ENCODE measurements around the gene SERPINI2. TPM values are rescaled to one million over a fixed set of nuclear protein-coding genes. Genes with fewer than 3 reads are reported as not detected.
A peak's percentile ranks its signal among the peaks of the same experiment; 100 is the strongest.

The SERPINI2 gene
- total and polyA plus RNA-seq, 4 donors, result 5.2 to 6.3 (median 5.7) TPM

- no peak overlapping the region for H3K4me3 ChIP-seq (ENCODE audit: low read depth, low read length)
- DNase-seq (ENCODE audit: low read depth in 4 of 6, low spot score in 6 of 6), result no peak
- WGBS (ENCODE audit: insufficient coverage), result 100% methylated on average over 3 of the region's 3 CpGs
- H3K4me1 ChIP-seq (ENCODE audit: control insufficient read depth, insufficient read depth, low read length), result no peaks in the 10 kb centered on the region
- no peaks in the 10 kb centered on the region for H3K36me3 ChIP-seq (ENCODE audit: control insufficient read depth, insufficient read depth, low read length)
- H3K9me3 ChIP-seq (ENCODE audit: control insufficient read depth, insufficient read depth, low read length), result no peaks in the 10 kb centered on the region
- no peaks in the 10 kb centered on the region for H3K27me3 ChIP-seq (ENCODE audit: control insufficient read depth, insufficient read depth, low read length)
- no peak overlapping the region for H3K27ac ChIP-seq (ENCODE audit: low read depth, low read length)
Observed at GRCh38 chr3:167487556-167487955, 13.7 kb upstream of the SERPINI2 start.

GRCh38 chr3:167484551-167484950 lies 10.7 kb upstream of the SERPINI2 start:
- DNase-seq (ENCODE audit: low read depth in 4 of 6, low spot score in 6 of 6), result no peak
- Histone ChIP-seq H3K4me3 (ENCODE audit: low read depth, low read length) (no peak overlapping the region), H3K9me3 (ENCODE audit: control insufficient read depth, insufficient read depth, low read length) (no peaks in the 10 kb centered on the region), H3K27ac (ENCODE audit: low read depth, low read length) (no peak overlapping the region), H3K27me3 (ENCODE audit: control insufficient read depth, insufficient read depth, low read length) (no peaks in the 10 kb centered on the region), H3K36me3 (ENCODE audit: control insufficient read depth, insufficient read depth, low read length) (no peaks in the 10 kb centered on the region), H3K4me1 (ENCODE audit: control insufficient read depth, insufficient read depth, low read length) (no peaks in the 10 kb centered on the region)
- no CpG with 5 or more reads among the region's 2 CpGs for WGBS (ENCODE audit: insufficient coverage)

- Histone ChIP-seq H3K27me3 (ENCODE audit: control insufficient read depth, insufficient read depth, low read length) (no peaks in the 10 kb centered on the region), H3K27ac (ENCODE audit: low read depth, low read length) (no peak overlapping the region), H3K4me3 (ENCODE audit: low read depth, low read length) (no peak overlapping the region), H3K36me3 (ENCODE audit: control insufficient read depth, insufficient read depth, low read length) (no peaks in the 10 kb centered on the region), H3K9me3 (ENCODE audit: control insufficient read depth, insufficient read depth, low read length) (no peaks in the 10 kb centered on the region), H3K4me1 (ENCODE audit: control insufficient read depth, insufficient read depth, low read length) (no peaks in the 10 kb centered on the region)
- no peak for DNase-seq (ENCODE audit: low read depth in 4 of 6, low spot score in 6 of 6)
- no CpG with 5 or more reads among the region's 2 CpGs for WGBS (ENCODE audit: insufficient coverage)
Observed at GRCh38 chr3:167483708-167484475, 10.1 kb upstream of the SERPINI2 start.

GRCh38 chr3:167481164-167481563 lies 7.3 kb upstream of the SERPINI2 start:
- no peak for DNase-seq (ENCODE audit: low read depth in 4 of 6, low spot score in 6 of 6)
- no peaks in the 10 kb centered on the region for H3K9me3 ChIP-seq (ENCODE audit: control insufficient read depth, insufficient read depth, low read length)

GRCh38 chr3:167480748-167481147 lies 6.9 kb upstream of the SERPINI2 start:
- Histone ChIP-seq H3K4me1 (ENCODE audit: control insufficient read depth, insufficient read depth, low read length) (no peaks in the 10 kb centered on the region), H3K27ac (ENCODE audit: low read depth, low read length) (no peak overlapping the region), H3K9me3 (ENCODE audit: control insufficient read depth, insufficient read depth, low read length) (no peaks in the 10 kb centered on the region), H3K36me3 (ENCODE audit: control insufficient read depth, insufficient read depth, low read length) (no peaks in the 10 kb centered on the region), H3K4me3 (ENCODE audit: low read depth, low read length) (no peak overlapping the region), H3K27me3 (ENCODE audit: control insufficient read depth, insufficient read depth, low read length) (no peaks in the 10 kb centered on the region)
- no CpG with 5 or more reads among the region's 2 CpGs for WGBS (ENCODE audit: insufficient coverage)
- no peak for DNase-seq (ENCODE audit: low read depth in 4 of 6, low spot score in 6 of 6)

More at GRCh38 chr3:167481164-167481563, 7.3 kb upstream of the SERPINI2 start:
- H3K4me3 ChIP-seq (ENCODE audit: low read depth, low read length), result no peak overlapping the region
- H3K27ac ChIP-seq (ENCODE audit: low read depth, low read length), result no peak overlapping the region
- H3K36me3 ChIP-seq (ENCODE audit: control insufficient read depth, insufficient read depth, low read length), result no peaks in the 10 kb centered on the region
- no peaks in the 10 kb centered on the region for H3K27me3 ChIP-seq (ENCODE audit: control insufficient read depth, insufficient read depth, low read length)
- H3K4me1 ChIP-seq (ENCODE audit: control insufficient read depth, insufficient read depth, low read length), result no peaks in the 10 kb centered on the region

- WGBS (ENCODE audit: insufficient coverage), result 43% methylated on average over 1 of the region's 3 CpGs
- DNase-seq (ENCODE audit: low read depth in 4 of 6, low spot score in 6 of 6), result peak in 1 of 6 donors; percentile 16
- no peaks in the 10 kb centered on the region for H3K4me1 ChIP-seq (ENCODE audit: control insufficient read depth, insufficient read depth, low read length)
Observed at GRCh38 chr3:167469381-167469780, 4.5 kb downstream of the SERPINI2 start.

GRCh38 chr3:167467848-167468611 lies 5.8 kb downstream of the SERPINI2 start:
- no peak overlapping the region for H3K4me3 ChIP-seq (ENCODE audit: low read depth, low read length)
- no peak overlapping the region for H3K27ac ChIP-seq (ENCODE audit: low read depth, low read length)
- no peak for DNase-seq (ENCODE audit: low read depth in 4 of 6, low spot score in 6 of 6)

More at GRCh38 chr3:167469381-167469780, 4.5 kb downstream of the SERPINI2 start:
- H3K36me3 ChIP-seq (ENCODE audit: control insufficient read depth, insufficient read depth, low read length), result no peaks in the 10 kb centered on the region
- H3K27me3 ChIP-seq (ENCODE audit: control insufficient read depth, insufficient read depth, low read length), result no peaks in the 10 kb centered on the region
- H3K4me3 ChIP-seq (ENCODE audit: low read depth, low read length), result no peak overlapping the region
- H3K9me3 ChIP-seq (ENCODE audit: control insufficient read depth, insufficient read depth, low read length), result no peaks in the 10 kb centered on the region
- H3K27ac ChIP-seq (ENCODE audit: low read depth, low read length), result no peak overlapping the region

GRCh38 chr3:167466966-167467365 lies 6.9 kb downstream of the SERPINI2 start:
- no peak overlapping the region for H3K4me3 ChIP-seq (ENCODE audit: low read depth, low read length)
- no peak overlapping the region for H3K27ac ChIP-seq (ENCODE audit: low read depth, low read length)
- peak in 5 of 6 donors; percentile 7 to 93 (median 40) for DNase-seq (ENCODE audit: low read depth in 4 of 6, low spot score in 6 of 6)
- H3K36me3 ChIP-seq (ENCODE audit: control insufficient read depth, insufficient read depth, low read length), result peaks cover 3% of the 10 kb centered on the region
- no peaks in the 10 kb centered on the region for H3K9me3 ChIP-seq (ENCODE audit: control insufficient read depth, insufficient read depth, low read length)
- no peaks in the 10 kb centered on the region for H3K27me3 ChIP-seq (ENCODE audit: control insufficient read depth, insufficient read depth, low read length)
- H3K4me1 ChIP-seq (ENCODE audit: control insufficient read depth, insufficient read depth, low read length), result no peaks in the 10 kb centered on the region

More at GRCh38 chr3:167467848-167468611, 5.8 kb downstream of the SERPINI2 start:
- no peaks in the 10 kb centered on the region for H3K27me3 ChIP-seq (ENCODE audit: control insufficient read depth, insufficient read depth, low read length)
- no peaks in the 10 kb centered on the region for H3K4me1 ChIP-seq (ENCODE audit: control insufficient read depth, insufficient read depth, low read length)
- peaks cover 3% of the 10 kb centered on the region for H3K36me3 ChIP-seq (ENCODE audit: control insufficient read depth, insufficient read depth, low read length)
- 80% methylated on average over 1 of the region's 5 CpGs for WGBS (ENCODE audit: insufficient coverage)
- no peaks in the 10 kb centered on the region for H3K9me3 ChIP-seq (ENCODE audit: control insufficient read depth, insufficient read depth, low read length)

- Histone ChIP-seq H3K4me1 (ENCODE audit: control insufficient read depth, insufficient read depth, low read length) (no peaks in the 10 kb centered on the region), H3K4me3 (ENCODE audit: low read depth, low read length) (no peak overlapping the region), H3K27me3 (ENCODE audit: control insufficient read depth, insufficient read depth, low read length) (no peaks in the 10 kb centered on the region), H3K27ac (ENCODE audit: low read depth, low read length) (no peak overlapping the region), H3K9me3 (ENCODE audit: control insufficient read depth, insufficient read depth, low read length) (no peaks in the 10 kb centered on the region), H3K36me3 (ENCODE audit: control insufficient read depth, insufficient read depth, low read length) (no peaks in the 10 kb centered on the region)
- WGBS (ENCODE audit: insufficient coverage), result 84% methylated on average over 3 of the region's 6 CpGs
- DNase-seq (ENCODE audit: low read depth in 4 of 6, low spot score in 6 of 6), result no peak
Observed at GRCh38 chr3:167456157-167456799, 17.6 kb downstream of the SERPINI2 start.
